ENCODE results near the gene SLC17A9.

DNA sequence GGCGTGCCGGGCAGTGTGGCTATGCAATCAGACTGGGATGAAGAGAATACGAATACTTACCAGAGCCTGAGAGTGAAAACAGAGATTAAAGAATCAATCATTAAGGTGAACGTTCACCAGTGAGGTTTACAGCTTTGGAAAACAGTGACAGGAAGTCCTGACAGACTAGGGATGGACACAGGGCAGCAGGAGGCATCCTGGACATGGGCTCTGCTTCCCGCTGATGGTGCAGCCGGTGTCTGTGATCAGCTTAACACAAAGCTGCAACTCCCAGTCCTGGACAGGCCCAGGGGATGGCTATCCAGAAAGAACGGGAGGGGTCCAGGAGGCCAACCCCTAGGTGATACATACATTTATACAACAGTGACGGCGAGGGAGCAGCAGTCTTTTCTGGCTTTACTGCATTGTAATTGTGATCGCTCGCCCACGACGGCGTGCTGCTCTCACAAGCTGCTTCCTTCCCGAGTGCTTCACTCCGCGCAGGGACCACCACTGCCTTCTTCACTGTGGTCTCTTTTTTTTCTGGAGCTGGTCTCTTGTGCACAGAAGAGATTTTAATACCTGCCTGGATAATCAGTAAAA lies 46.9 kb upstream of the SLC17A9 start:
- TF ChIP-seq SRF (IDR thresholded peaks at IDR 0.05; ENCODE audit: low read depth): no peak
- TF ChIP-seq, protein P1, sequence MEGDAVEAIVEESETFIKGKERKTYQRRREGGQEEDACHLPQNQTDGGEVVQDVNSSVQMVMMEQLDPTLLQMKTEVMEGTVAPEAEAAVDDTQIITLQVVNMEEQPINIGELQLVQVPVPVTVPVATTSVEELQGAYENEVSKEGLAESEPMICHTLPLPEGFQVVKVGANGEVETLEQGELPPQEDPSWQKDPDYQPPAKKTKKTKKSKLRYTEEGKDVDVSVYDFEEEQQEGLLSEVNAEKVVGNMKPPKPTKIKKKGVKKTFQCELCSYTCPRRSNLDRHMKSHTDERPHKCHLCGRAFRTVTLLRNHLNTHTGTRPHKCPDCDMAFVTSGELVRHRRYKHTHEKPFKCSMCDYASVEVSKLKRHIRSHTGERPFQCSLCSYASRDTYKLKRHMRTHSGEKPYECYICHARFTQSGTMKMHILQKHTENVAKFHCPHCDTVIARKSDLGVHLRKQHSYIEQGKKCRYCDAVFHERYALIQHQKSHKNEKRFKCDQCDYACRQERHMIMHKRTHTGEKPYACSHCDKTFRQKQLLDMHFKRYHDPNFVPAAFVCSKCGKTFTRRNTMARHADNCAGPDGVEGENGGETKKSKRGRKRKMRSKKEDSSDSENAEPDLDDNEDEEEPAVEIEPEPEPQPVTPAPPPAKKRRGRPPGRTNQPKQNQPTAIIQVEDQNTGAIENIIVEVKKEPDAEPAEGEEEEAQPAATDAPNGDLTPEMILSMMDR (IDR thresholded peaks at IDR 0.05 in 2 of 3, conservative IDR thresholded peaks at IDR 0.05 in 1 of 3; ENCODE audit: borderline replicate concordance in 1 of 3, insufficient read depth in 1 of 3, low read depth in 2 of 3, low read length in 2 of 3): no peak
- TF ChIP-seq ZNF274 (IDR thresholded peaks at IDR 0.05; ENCODE audit: low read depth, low read length): no peak
- TF ChIP-seq RAD21 (IDR thresholded peaks at IDR 0.05; ENCODE audit: low read depth): no peak
- TF ChIP-seq CEBPB (IDR thresholded peaks at IDR 0.05; ENCODE audit: low read depth): no peak
- TF ChIP-seq POLR2AphosphoS5 (IDR thresholded peaks at IDR 0.05; ENCODE audit: low read depth, low read length): no peak
- TF ChIP-seq POLR2A (IDR thresholded peaks at IDR 0.05; ENCODE audit: borderline replicate concordance, extremely low read depth, insufficient read depth, insufficient read length): no peak
- TF ChIP-seq, protein P2, sequence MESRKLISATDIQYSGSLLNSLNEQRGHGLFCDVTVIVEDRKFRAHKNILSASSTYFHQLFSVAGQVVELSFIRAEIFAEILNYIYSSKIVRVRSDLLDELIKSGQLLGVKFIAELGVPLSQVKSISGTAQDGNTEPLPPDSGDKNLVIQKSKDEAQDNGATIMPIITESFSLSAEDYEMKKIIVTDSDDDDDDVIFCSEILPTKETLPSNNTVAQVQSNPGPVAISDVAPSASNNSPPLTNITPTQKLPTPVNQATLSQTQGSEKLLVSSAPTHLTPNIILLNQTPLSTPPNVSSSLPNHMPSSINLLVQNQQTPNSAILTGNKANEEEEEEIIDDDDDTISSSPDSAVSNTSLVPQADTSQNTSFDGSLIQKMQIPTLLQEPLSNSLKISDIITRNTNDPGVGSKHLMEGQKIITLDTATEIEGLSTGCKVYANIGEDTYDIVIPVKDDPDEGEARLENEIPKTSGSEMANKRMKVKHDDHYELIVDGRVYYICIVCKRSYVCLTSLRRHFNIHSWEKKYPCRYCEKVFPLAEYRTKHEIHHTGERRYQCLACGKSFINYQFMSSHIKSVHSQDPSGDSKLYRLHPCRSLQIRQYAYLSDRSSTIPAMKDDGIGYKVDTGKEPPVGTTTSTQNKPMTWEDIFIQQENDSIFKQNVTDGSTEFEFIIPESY (IDR thresholded peaks at IDR 0.05; ENCODE audit: extremely low read depth, insufficient replicate concordance, low read length): no peak
- no peak for TF ChIP-seq EZH2 (IDR thresholded peaks at IDR 0.05)
- no peak for TF ChIP-seq EZH2phosphoT487 (IDR thresholded peaks at IDR 0.05; ENCODE audit: borderline replicate concordance)
